Measurements from ENCODE around the gene SP140L.

- TF ChIP-seq, protein P1, sequence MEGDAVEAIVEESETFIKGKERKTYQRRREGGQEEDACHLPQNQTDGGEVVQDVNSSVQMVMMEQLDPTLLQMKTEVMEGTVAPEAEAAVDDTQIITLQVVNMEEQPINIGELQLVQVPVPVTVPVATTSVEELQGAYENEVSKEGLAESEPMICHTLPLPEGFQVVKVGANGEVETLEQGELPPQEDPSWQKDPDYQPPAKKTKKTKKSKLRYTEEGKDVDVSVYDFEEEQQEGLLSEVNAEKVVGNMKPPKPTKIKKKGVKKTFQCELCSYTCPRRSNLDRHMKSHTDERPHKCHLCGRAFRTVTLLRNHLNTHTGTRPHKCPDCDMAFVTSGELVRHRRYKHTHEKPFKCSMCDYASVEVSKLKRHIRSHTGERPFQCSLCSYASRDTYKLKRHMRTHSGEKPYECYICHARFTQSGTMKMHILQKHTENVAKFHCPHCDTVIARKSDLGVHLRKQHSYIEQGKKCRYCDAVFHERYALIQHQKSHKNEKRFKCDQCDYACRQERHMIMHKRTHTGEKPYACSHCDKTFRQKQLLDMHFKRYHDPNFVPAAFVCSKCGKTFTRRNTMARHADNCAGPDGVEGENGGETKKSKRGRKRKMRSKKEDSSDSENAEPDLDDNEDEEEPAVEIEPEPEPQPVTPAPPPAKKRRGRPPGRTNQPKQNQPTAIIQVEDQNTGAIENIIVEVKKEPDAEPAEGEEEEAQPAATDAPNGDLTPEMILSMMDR (IDR thresholded peaks at IDR 0.05) = no peak
- no peak for TF ChIP-seq ZFX (IDR thresholded peaks at IDR 0.05; ENCODE audit: borderline replicate concordance)
Measured at GRCh38 chr2:230319211-230319862, 7.7 kb upstream of the SP140L start.
